HUES6 (cell line): ENCODE measurements around the gene SLCO2B1.

ENCODE experiments used
- H3K27ac ChIP-seq: 2 replicates; pipeline ENCODE4 v1.7.0; 2013; ENCODE audit warnings: low read depth, mild to moderate bottlenecking, low read length, inconsistent platforms
- H3K27me3 ChIP-seq: 2 replicates; pipeline ENCODE4 v1.6.1; 2013; ENCODE audit warnings: low read length; ENCODE audit not compliant: control insufficient read depth, insufficient read depth
- H3K36me3 ChIP-seq: 2 replicates; pipeline ENCODE4 v1.6.1; 2013; ENCODE audit warnings: low read length; ENCODE audit not compliant: control insufficient read depth, insufficient read depth
- H3K4me1 ChIP-seq: 2 replicates; pipeline ENCODE4 v1.6.1; 2013; ENCODE audit warnings: low read length; ENCODE audit not compliant: control insufficient read depth, insufficient read depth
- H3K4me3 ChIP-seq: 2 replicates; pipeline ENCODE4 v1.5.1; 2013; ENCODE audit warnings: low read depth, low read length
- H3K9ac ChIP-seq: one replicate; pipeline ENCODE4 v1.6.1; 2013; ENCODE audit warnings: mild to moderate bottlenecking, low read length
- H3K9me3 ChIP-seq: 2 replicates; pipeline ENCODE4 v1.6.1; 2013; ENCODE audit warnings: low read depth, low read length; ENCODE audit not compliant: control insufficient read depth, insufficient read depth

Gene SLCO2B1

GRCh38 chr11:75126564-75126963, 24.3 kb upstream of the SLCO2B1 start:
- H3K27ac ChIP-seq, result no peak overlapping the region
- no peaks in the 10 kb centered on the region for H3K4me1 ChIP-seq
- H3K36me3 ChIP-seq, result no peaks in the 10 kb centered on the region
- H3K9ac ChIP-seq, result no peak overlapping the region
- peaks cover 12% of the 10 kb centered on the region; the same call in 1 of the 2 replicates for H3K9me3 ChIP-seq
- no peaks in the 10 kb centered on the region for H3K27me3 ChIP-seq
- H3K4me3 ChIP-seq, result no peak overlapping the region

- Histone ChIP-seq H3K4me3 (no peak overlapping the region), H3K4me1 (no peaks in the 10 kb centered on the region), H3K27me3 (no peaks in the 10 kb centered on the region; the same call in 1 of the 2 replicates), H3K9ac (no peak overlapping the region), H3K27ac (no peak overlapping the region), H3K36me3 (no peaks in the 10 kb centered on the region), H3K9me3 (peaks cover 12% of the 10 kb centered on the region; the same call in 1 of the 2 replicates)
These were observed 18.8 kb upstream of the SLCO2B1 start for GRCh38 chr11:75132080-75132479.

- peaks cover 7% of the 10 kb centered on the region; the same call in 1 of the 2 replicates for H3K27me3 ChIP-seq
- H3K9me3 ChIP-seq, result peaks cover 6% of the 10 kb centered on the region; the same call in 1 of the 2 replicates
- no peaks in the 10 kb centered on the region for H3K4me1 ChIP-seq
- no peaks in the 10 kb centered on the region for H3K36me3 ChIP-seq
- no peak overlapping the region for H3K27ac ChIP-seq
- H3K9ac ChIP-seq, result no peak overlapping the region
- H3K4me3 ChIP-seq, result no peak overlapping the region
These were observed 16.9 kb upstream of the SLCO2B1 start for GRCh38 chr11:75133976-75134375.

GRCh38 chr11:75135021-75135650, 15.8 kb upstream of the SLCO2B1 start:
- Histone ChIP-seq H3K4me3 (no peak overlapping the region), H3K27me3 (peaks cover 7% of the 10 kb centered on the region; the same call in 1 of the 2 replicates), H3K9ac (no peak overlapping the region), H3K4me1 (no peaks in the 10 kb centered on the region), H3K27ac (no peak overlapping the region), H3K9me3 (peaks cover 3% of the 10 kb centered on the region; the same call in 1 of the 2 replicates), H3K36me3 (no peaks in the 10 kb centered on the region)

GRCh38 chr11:75135651-75136050, 15.3 kb upstream of the SLCO2B1 start:
- Histone ChIP-seq H3K4me1 (no peaks in the 10 kb centered on the region), H3K36me3 (no peaks in the 10 kb centered on the region), H3K27me3 (peaks cover 7% of the 10 kb centered on the region; the same call in 1 of the 2 replicates), H3K9ac (no peak overlapping the region), H3K9me3 (peaks cover 3% of the 10 kb centered on the region; the same call in 1 of the 2 replicates), H3K27ac (no peak overlapping the region), H3K4me3 (no peak overlapping the region)

- no peak overlapping the region for H3K27ac ChIP-seq
- H3K9me3 ChIP-seq, result no peaks in the 10 kb centered on the region
- H3K9ac ChIP-seq, result no peak overlapping the region
- peaks cover 11% of the 10 kb centered on the region for H3K4me1 ChIP-seq
- H3K36me3 ChIP-seq, result no peaks in the 10 kb centered on the region
- H3K4me3 ChIP-seq, result no peak overlapping the region
- H3K27me3 ChIP-seq, result peaks cover 7% of the 10 kb centered on the region; the same call in 1 of the 2 replicates
These were observed 10.4 kb upstream of the SLCO2B1 start for GRCh38 chr11:75140269-75141138.

GRCh38 chr11:75141166-75141565, 9.7 kb upstream of the SLCO2B1 start:
- no peaks in the 10 kb centered on the region for H3K36me3 ChIP-seq
- H3K27me3 ChIP-seq, result peaks cover 7% of the 10 kb centered on the region; the same call in 1 of the 2 replicates
- no peak overlapping the region for H3K9ac ChIP-seq
- peaks cover 11% of the 10 kb centered on the region for H3K4me1 ChIP-seq
- H3K9me3 ChIP-seq, result no peaks in the 10 kb centered on the region
- no peak overlapping the region for H3K4me3 ChIP-seq
- H3K27ac ChIP-seq, result no peak overlapping the region

- Histone ChIP-seq H3K27me3 (peaks cover 6% of the 10 kb centered on the region; the same call in 1 of the 2 replicates), H3K36me3 (no peaks in the 10 kb centered on the region), H3K9ac (no peak overlapping the region), H3K9me3 (no peaks in the 10 kb centered on the region), H3K4me1 (peaks cover 11% of the 10 kb centered on the region), H3K4me3 (no peak overlapping the region), H3K27ac (no peak overlapping the region)
These were observed 8.0 kb upstream of the SLCO2B1 start for GRCh38 chr11:75142714-75143419.

- H3K4me1 ChIP-seq, result peaks cover 11% of the 10 kb centered on the region
- H3K4me3 ChIP-seq, result no peak overlapping the region
- no peak overlapping the region for H3K27ac ChIP-seq
- 0 out of 2 replicates have a peak, but pooled peaks cover under 1% of the 10 kb centered on the region for H3K27me3 ChIP-seq
- no peak overlapping the region for H3K9ac ChIP-seq
- no peaks in the 10 kb centered on the region for H3K9me3 ChIP-seq
- H3K36me3 ChIP-seq, result no peaks in the 10 kb centered on the region
These were observed 7.5 kb upstream of the SLCO2B1 start for GRCh38 chr11:75143420-75143731.

- Histone ChIP-seq H3K36me3 (no peaks in the 10 kb centered on the region), H3K4me3 (no peak overlapping the region), H3K9me3 (no peaks in the 10 kb centered on the region), H3K27me3 (no peaks in the 10 kb centered on the region), H3K4me1 (peaks cover 11% of the 10 kb centered on the region), H3K9ac (no peak overlapping the region), H3K27ac (no peak overlapping the region)
These were observed 6.2 kb upstream of the SLCO2B1 start for GRCh38 chr11:75144716-75145014.
